ENCODE data around the gene KIRREL1. TPM values are rescaled to one million over a fixed set of nuclear protein-coding genes. Genes with fewer than 3 reads are reported as not detected.

Gene KIRREL1
- under 1 TPM; 0.08 TPM for total RNA-seq

GRCh38 chr1:157993147-157993917 lies at the start of gene KIRREL1:
Gene KIRREL1, plus strand, starts transcription at chr1:157993645. Its CDS starts 32 bp downstream, at chr1:157993677.
- ChIA-PET POLR2A (no interaction called here), CTCF (interaction anchor here (0.6 to 2.2 kb wide), 6 partner anchors 18 to 1084 kb away, joined by 3 to 12 read pairs (median 5); no protein-coding TSS in a partner anchor)

GRCh38 chr1:157944663-157945280 lies 48.7 kb upstream of the KIRREL1 start:
- POLR2A ChIA-PET, result no interaction called here
- CTCF ChIA-PET, result interaction anchor here (0.9 kb wide), 1 partner anchor 33 kb away, joined by 3 read pairs; no protein-coding TSS in a partner anchor

- ChIA-PET CTCF (no interaction called here), POLR2A (no interaction called here)
These were observed 45.0 kb upstream of the KIRREL1 start for GRCh38 chr1:157948312-157949073.

GRCh38 chr1:157949074-157949354 lies 44.4 kb upstream of the KIRREL1 start:
- CTCF ChIA-PET, result no interaction called here
- POLR2A ChIA-PET, result no interaction called here

GRCh38 chr1:157951230-157951629 lies 42.2 kb upstream of the KIRREL1 start:
- CTCF ChIA-PET, result interaction anchor here (1.8 kb wide), 1 partner anchor 12 kb away, joined by 5 read pairs; no protein-coding TSS in a partner anchor
- POLR2A ChIA-PET, result no interaction called here

GRCh38 chr1:157952601-157953000 lies 40.8 kb upstream of the KIRREL1 start:
- CTCF ChIA-PET, result no interaction called here

GRCh38 chr1:157955221-157955620 lies 38.2 kb upstream of the KIRREL1 start:
- CTCF ChIA-PET, result no interaction called here
- POLR2A ChIA-PET, result no interaction called here

More at GRCh38 chr1:157952601-157953000, 40.8 kb upstream of the KIRREL1 start:
- POLR2A ChIA-PET, result no interaction called here

- CTCF ChIA-PET, result no interaction called here
- POLR2A ChIA-PET, result no interaction called here
These were observed 37.6 kb upstream of the KIRREL1 start for GRCh38 chr1:157955857-157956256.

- POLR2A ChIA-PET, result no interaction called here
- CTCF ChIA-PET, result no interaction called here
These were observed 36.7 kb upstream of the KIRREL1 start for GRCh38 chr1:157956732-157957131.

- POLR2A ChIA-PET, result no interaction called here
- CTCF ChIA-PET, result no interaction called here
These were observed 35.2 kb upstream of the KIRREL1 start for GRCh38 chr1:157958263-157958662.

- CTCF ChIA-PET, result no interaction called here
- POLR2A ChIA-PET, result no interaction called here
These were observed 33.7 kb upstream of the KIRREL1 start for GRCh38 chr1:157959750-157960149.

- ChIA-PET CTCF (interaction anchor here (2.2 kb wide), 1 partner anchor 31 kb away, joined by 6 read pairs; no protein-coding TSS in a partner anchor), POLR2A (no interaction called here)
These were observed 32.7 kb upstream of the KIRREL1 start for GRCh38 chr1:157960773-157961172.

GRCh38 chr1:157961805-157962762 lies 31.4 kb upstream of the KIRREL1 start:
- POLR2A ChIA-PET, result no interaction called here
- CTCF ChIA-PET, result interaction anchor here (0.9 to 2.2 kb wide), 7 partner anchors 30 to 187 kb away, joined by 3 to 6 read pairs (median 3); no protein-coding TSS in a partner anchor

GRCh38 chr1:157963713-157964112 lies 29.7 kb upstream of the KIRREL1 start:
- CTCF ChIA-PET, result interaction anchor here (0.7 to 1.9 kb wide), 9 partner anchors 12 to 186 kb away, joined by 3 to 11 read pairs (median 4); no protein-coding TSS in a partner anchor
- POLR2A ChIA-PET, result no interaction called here

GRCh38 chr1:157965584-157965983 lies 27.9 kb upstream of the KIRREL1 start:
- ChIA-PET POLR2A (no interaction called here), CTCF (no interaction called here)

GRCh38 chr1:157966031-157966537 lies 27.4 kb upstream of the KIRREL1 start:
- ChIA-PET POLR2A (no interaction called here), CTCF (no interaction called here)

GRCh38 chr1:157967205-157967604 lies 26.2 kb upstream of the KIRREL1 start:
- ChIA-PET POLR2A (no interaction called here), CTCF (interaction anchor here (2.4 kb wide), 1 partner anchor 158 kb away, joined by 9 read pairs; no protein-coding TSS in a partner anchor)

- POLR2A ChIA-PET, result no interaction called here
- CTCF ChIA-PET, result interaction anchor here (0.6 to 2.4 kb wide), 2 partner anchors 27 to 156 kb away, joined by 3 to 9 read pairs; no protein-coding TSS in a partner anchor
These were observed 24.9 kb upstream of the KIRREL1 start for GRCh38 chr1:157968508-157968907.

- POLR2A ChIA-PET, result no interaction called here
- CTCF ChIA-PET, result interaction anchor here (0.6 to 2.4 kb wide), 3 partner anchors 28 to 474 kb away, joined by 3 to 9 read pairs (median 3); no protein-coding TSS in a partner anchor
These were observed 24.5 kb upstream of the KIRREL1 start for GRCh38 chr1:157968946-157969345.
